Tibial nerve (tissue), 3 donors: ENCODE data around the gene CDX1.

Experiments
- POLR2A ChIP-seq, 2 donors: fragments of 450-650 bp; IDR thresholded peaks; one replicate each; pipeline ENCODE4 v1.6.1; 2017; ENCODE audit warnings: antibody characterized with exemption in 2 of 2, mild to moderate bottlenecking in 2 of 2, moderate library complexity in 2 of 2
- TF ChIP-seq, protein P1 (sequence below), 5 experiments: fragments of 200-600 bp in 3 of 5; fragments of 450-650 bp in 2 of 5; sonication (generic) in 3 of 5; IDR thresholded peaks; one replicate each; pipeline ENCODE4 v1.5.1; 2016 to 2019; ENCODE audit warnings: antibody characterized with exemption in 5 of 5, mild to moderate bottlenecking in 3 of 5, moderate library complexity in 2 of 5

DNA sequence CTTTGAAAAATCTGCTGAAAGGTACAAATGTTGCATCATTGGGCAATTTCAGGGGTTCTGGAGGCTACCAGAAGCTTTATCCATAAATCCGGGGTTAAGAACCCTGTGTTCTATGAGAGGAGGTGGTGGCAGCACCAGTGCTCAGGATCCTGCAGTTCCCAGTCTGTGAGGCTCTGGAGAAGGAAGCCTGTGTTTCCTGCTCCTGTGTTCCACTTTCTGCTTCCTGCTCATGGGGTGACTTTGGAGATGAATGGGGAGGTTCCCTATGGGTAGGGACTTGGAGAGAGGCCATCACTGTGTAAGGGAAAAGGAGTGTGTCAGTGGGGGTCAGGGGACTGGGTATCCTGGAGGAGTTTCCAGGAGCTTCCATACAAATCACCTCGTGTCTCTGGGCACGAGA lies 2.3 kb downstream of the CDX1 start:
- TF ChIP-seq, protein P1, sequence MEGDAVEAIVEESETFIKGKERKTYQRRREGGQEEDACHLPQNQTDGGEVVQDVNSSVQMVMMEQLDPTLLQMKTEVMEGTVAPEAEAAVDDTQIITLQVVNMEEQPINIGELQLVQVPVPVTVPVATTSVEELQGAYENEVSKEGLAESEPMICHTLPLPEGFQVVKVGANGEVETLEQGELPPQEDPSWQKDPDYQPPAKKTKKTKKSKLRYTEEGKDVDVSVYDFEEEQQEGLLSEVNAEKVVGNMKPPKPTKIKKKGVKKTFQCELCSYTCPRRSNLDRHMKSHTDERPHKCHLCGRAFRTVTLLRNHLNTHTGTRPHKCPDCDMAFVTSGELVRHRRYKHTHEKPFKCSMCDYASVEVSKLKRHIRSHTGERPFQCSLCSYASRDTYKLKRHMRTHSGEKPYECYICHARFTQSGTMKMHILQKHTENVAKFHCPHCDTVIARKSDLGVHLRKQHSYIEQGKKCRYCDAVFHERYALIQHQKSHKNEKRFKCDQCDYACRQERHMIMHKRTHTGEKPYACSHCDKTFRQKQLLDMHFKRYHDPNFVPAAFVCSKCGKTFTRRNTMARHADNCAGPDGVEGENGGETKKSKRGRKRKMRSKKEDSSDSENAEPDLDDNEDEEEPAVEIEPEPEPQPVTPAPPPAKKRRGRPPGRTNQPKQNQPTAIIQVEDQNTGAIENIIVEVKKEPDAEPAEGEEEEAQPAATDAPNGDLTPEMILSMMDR (IDR thresholded peaks at IDR 0.05), result no peak
- TF ChIP-seq POLR2A (IDR thresholded peaks at IDR 0.05), result no peak
